MM.1S (cell line): Measurements from ENCODE around the gene TNFRSF14.

ENCODE experiments used
- EZH2 ChIP-seq: fragments of 300-600 bp; sonication (generic); optimal IDR thresholded peaks from 2 replicates; pipeline ENCODE3; 2017; ENCODE audit warnings: low read depth, mild to moderate bottlenecking, antibody characterized with exemption, low read length, mixed read lengths
- EZH2phosphoT487 ChIP-seq: fragments of 300-600 bp; sonication (generic); IDR thresholded peaks from 2 replicates; pipeline ENCODE4 v1.6.1; 2018; ENCODE audit warnings: antibody characterized with exemption, low read length
- TF ChIP-seq, protein P1 (sequence below): fragments of 300-600 bp; sonication (generic); IDR thresholded peaks from 2 replicates; pipeline ENCODE4 v1.5.1; 2016; ENCODE audit warnings: antibody characterized with exemption, low read length, mixed read lengths

DNA sequence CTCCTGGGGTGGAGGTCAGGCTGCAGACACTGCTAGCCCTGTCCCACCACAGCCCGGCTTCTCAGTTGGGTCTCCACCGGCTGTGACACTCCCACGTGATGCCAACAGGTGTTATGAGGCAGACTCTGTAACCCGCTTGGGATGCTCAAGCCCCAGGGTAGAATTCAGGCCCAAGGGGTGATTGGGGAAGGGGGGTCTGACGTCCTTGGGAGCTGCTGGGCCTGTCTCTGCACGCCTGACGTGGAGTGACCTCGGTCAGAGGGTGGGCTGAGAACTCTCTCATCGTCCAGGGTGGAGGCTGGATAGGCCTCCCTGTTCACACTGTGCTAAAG lies 18.4 kb upstream of the TNFRSF14 start:
- no peak for TF ChIP-seq EZH2
- TF ChIP-seq, protein P1, sequence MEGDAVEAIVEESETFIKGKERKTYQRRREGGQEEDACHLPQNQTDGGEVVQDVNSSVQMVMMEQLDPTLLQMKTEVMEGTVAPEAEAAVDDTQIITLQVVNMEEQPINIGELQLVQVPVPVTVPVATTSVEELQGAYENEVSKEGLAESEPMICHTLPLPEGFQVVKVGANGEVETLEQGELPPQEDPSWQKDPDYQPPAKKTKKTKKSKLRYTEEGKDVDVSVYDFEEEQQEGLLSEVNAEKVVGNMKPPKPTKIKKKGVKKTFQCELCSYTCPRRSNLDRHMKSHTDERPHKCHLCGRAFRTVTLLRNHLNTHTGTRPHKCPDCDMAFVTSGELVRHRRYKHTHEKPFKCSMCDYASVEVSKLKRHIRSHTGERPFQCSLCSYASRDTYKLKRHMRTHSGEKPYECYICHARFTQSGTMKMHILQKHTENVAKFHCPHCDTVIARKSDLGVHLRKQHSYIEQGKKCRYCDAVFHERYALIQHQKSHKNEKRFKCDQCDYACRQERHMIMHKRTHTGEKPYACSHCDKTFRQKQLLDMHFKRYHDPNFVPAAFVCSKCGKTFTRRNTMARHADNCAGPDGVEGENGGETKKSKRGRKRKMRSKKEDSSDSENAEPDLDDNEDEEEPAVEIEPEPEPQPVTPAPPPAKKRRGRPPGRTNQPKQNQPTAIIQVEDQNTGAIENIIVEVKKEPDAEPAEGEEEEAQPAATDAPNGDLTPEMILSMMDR: no peak
- TF ChIP-seq EZH2phosphoT487: no peak
